ENCODE data around the gene KCNA10.

The KCNA10 gene

GRCh38 chr1:110476028-110476765 is 42.8 kb downstream of the KCNA10 start:
- no peak for DNase-seq

- DNase-seq: no peak
These were observed 43.5 kb downstream of the KCNA10 start for GRCh38 chr1:110475362-110476027.

DNA sequence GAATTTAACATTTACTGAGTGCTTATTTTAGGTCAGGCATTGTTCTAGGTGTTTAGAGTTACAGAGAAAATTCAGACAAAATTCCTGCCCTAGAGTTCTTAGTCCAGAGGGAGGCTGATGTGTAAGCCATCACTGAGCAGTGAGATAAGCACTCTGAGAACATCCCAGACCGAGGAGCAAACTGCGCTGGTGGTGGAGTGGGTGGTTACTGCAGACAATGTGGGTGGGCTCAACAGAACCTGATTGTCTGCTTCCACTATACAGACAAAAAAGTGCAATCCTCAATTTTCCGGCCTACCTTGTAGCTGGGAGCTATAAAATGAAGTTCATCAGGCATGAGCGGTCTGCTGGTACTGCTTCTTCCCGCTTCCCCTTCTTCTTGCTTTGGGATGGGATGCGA is 44.5 kb downstream of the KCNA10 start:
- no peak for DNase-seq

DNA sequence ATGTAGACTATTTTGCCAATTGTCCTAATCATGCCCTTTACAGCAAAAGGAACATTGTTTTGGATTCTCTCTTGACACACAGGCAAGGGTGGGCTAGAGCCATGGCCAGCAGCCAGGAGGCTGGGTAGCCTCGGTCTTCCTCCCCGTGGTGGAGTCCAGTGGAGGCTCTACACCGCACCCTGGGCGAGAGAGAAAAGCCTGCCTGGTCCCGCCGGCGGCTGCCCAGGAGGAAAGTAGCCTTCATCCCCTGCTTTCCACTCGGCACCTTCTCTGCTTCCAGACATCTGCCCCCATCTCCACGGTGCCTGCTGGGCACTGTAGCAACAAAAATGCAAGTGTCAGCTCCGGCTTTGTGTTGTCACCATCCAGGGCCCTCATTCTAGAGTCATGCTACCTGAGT is 46.4 kb downstream of the KCNA10 start:
- DNase-seq: no peak

DNA sequence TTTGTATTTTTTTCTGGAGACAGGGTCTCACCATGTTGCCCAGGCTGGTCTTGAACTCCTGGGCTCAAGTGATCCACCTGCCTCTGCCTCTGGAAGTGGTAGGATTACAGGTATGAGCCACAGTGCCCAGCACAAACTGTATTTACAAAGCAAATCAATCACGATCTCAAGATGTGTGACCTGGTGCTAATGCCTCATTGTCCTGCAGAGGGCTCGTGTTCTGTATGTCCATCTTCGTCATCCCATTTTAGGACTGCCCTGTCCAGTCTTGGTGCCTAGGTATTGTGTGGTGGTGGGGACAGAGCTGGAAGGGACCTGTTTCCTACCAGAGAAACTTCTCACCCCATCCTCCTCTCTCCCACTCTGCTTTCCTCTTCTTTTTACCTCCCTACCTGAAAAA is 47.8 kb downstream of the KCNA10 start:
- DNase-seq: no peak

All from activated CD8-positive, alpha-beta memory T cell treated with anti-CD3 and anti-CD28 coated beads, Interleukin-2, amount 50 U/mL, for 4 hours (primary cell).